Sigmoid colon (tissue), 7 donors: Measurements from ENCODE around the gene CERS6. TPM values are rescaled to one million over a fixed set of nuclear protein-coding genes. Genes with fewer than 3 reads are reported as not detected.

Experiments used
- DNase-seq: peaks from one replicate; pipeline ENCODE4 v3.0.0-alpha.2; 2019
- H3K27ac ChIP-seq, 4 donors: fragments of 200-600 bp; sonication (generic); one replicate each; pipeline ENCODE4 v1.5.1; 2016 to 2019; ENCODE audit warnings: mild to moderate bottlenecking in 1 of 4
- H3K27me3 ChIP-seq, 3 donors: fragments of 200-600 bp; sonication (generic); one replicate each; pipeline ENCODE4 v1.5.1; 2019; ENCODE audit warnings: mild to moderate bottlenecking in 1 of 3
- H3K36me3 ChIP-seq, 4 donors: fragments of 200-600 bp; sonication (generic); one replicate each; pipeline ENCODE4 v1.5.1; 2016 to 2019
- H3K4me1 ChIP-seq, 4 donors: fragments of 200-600 bp; sonication (generic); one replicate each; pipeline ENCODE4 v1.5.1; 2017 to 2019
- H3K4me3 ChIP-seq, 4 donors: fragments of 200-600 bp; sonication (generic); one replicate each; pipeline ENCODE4 v1.5.1; 2017 to 2019; ENCODE audit warnings: mild to moderate bottlenecking in 2 of 4, moderate library complexity in 1 of 4
- H3K9me3 ChIP-seq, 4 donors: fragments of 200-600 bp in 3 of 4; sonication (generic) in 3 of 4; one replicate each; pipeline versions ENCODE4 v1.5.1 to v1.6.1; 2013 to 2019
- EP300 ChIP-seq, 4 donors: sonication (generic); formaldehyde crosslinking; IDR thresholded peaks; one replicate each; pipeline ENCODE4 v1.6.1; 2017; ENCODE audit warnings: antibody characterized with exemption in 4 of 4
- POLR2A ChIP-seq, 2 donors: fragments of 450-650 bp; IDR thresholded peaks; one replicate each; pipeline ENCODE4 v1.6.1; 2016; ENCODE audit warnings: antibody characterized with exemption in 2 of 2, mild to moderate bottlenecking in 2 of 2, moderate library complexity in 2 of 2
- POLR2AphosphoS5 ChIP-seq, 4 donors: sonication (generic); formaldehyde crosslinking; IDR thresholded peaks; one replicate each; pipeline ENCODE4 v1.6.1; 2017; ENCODE audit warnings: antibody characterized with exemption in 4 of 4
- WGBS, 2 donors: extraction: QIAGEN DNeasy Blood & Tissue Kit; methylation state at CpG; one replicate each; pipeline ENCODE4 v1.1.7; 2013; 5-methylcytosine and 5-hydroxymethylcytosine counted together
- intact Hi-C: fragments of 100-400 bp; cut with DNase I; formaldehyde crosslinking; loops from one replicate; pipeline ENCODE4 v1.15.1; 2023
- polyA plus RNA-seq, 3 donors: library from polyadenylated mRNA; stranded (reverse); fragments of 200-250 nt; gene quantifications; one replicate each; pipeline ENCODE4 v1.2.3, GENCODE V29; 2013
- total RNA-seq, 4 donors: library from RNA; depleted of rRNA; stranded (reverse); fragments of >200 nt; gene quantifications; one replicate each; pipeline ENCODE4 v1.1.0, GENCODE V29; 2016
- TF ChIP-seq, protein P1 (sequence below), 4 experiments: fragments of 450-650 bp in 3 of 4; fragments of 200-600 bp in 1 of 4; IDR thresholded peaks; one replicate each; pipeline ENCODE4 v1.5.1; 2016 to 2019; ENCODE audit warnings: antibody characterized with exemption in 4 of 4, mild to moderate bottlenecking in 3 of 4, moderate library complexity in 2 of 4
- donor health status: healthy with polysubstance abuse.
- donor health status: Bipolar disorder and iron deficiency.
- donor health status: healthy.

Gene CERS6
- total and polyA plus RNA-seq, 7 donors = 4.4 to 21.0 (median 11.2) TPM

DNA sequence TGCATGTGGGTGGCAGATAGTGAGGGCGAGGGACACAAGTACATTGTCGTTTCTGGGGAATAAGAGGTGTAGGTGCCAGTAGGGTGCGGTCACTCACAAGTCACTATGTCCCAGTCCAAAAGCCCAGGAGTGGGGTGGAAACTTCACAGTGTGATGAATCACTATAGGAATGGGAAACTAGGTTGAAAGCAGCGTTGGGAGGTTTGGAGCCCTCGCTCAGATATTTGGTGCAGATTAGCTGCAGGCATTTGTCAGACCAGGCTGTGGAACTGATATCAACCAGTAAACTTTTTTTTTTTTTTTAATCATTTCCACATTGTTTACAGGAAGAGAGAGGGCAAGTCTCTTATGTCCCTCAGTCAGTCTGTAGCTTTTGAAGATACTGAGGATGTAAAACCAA is 121.8 kb downstream of the CERS6 start:
- H3K27me3 ChIP-seq = no peaks in the 10 kb centered on the region
- DNase-seq = no peak
- no peak overlapping the region for H3K4me3 ChIP-seq
- H3K36me3 ChIP-seq = no peaks in the 10 kb centered on the region
- intact Hi-C loops = no loop called here
- H3K4me1 ChIP-seq = peaks cover 0 to 2% (median 0%) of the 10 kb centered on the region in 4 donors
- no peaks in the 10 kb centered on the region for H3K9me3 ChIP-seq
- 62 to 86% methylated on average over 5 of the region's 5 CpGs for WGBS, 2 donors
- TF ChIP-seq, protein P1, sequence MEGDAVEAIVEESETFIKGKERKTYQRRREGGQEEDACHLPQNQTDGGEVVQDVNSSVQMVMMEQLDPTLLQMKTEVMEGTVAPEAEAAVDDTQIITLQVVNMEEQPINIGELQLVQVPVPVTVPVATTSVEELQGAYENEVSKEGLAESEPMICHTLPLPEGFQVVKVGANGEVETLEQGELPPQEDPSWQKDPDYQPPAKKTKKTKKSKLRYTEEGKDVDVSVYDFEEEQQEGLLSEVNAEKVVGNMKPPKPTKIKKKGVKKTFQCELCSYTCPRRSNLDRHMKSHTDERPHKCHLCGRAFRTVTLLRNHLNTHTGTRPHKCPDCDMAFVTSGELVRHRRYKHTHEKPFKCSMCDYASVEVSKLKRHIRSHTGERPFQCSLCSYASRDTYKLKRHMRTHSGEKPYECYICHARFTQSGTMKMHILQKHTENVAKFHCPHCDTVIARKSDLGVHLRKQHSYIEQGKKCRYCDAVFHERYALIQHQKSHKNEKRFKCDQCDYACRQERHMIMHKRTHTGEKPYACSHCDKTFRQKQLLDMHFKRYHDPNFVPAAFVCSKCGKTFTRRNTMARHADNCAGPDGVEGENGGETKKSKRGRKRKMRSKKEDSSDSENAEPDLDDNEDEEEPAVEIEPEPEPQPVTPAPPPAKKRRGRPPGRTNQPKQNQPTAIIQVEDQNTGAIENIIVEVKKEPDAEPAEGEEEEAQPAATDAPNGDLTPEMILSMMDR (IDR thresholded peaks at IDR 0.05) = no peak
- TF ChIP-seq POLR2A (IDR thresholded peaks at IDR 0.05) (no peak), POLR2AphosphoS5 (IDR thresholded peaks at IDR 0.05) (no peak), EP300 (IDR thresholded peaks at IDR 0.05) (no peak)
- H3K27ac ChIP-seq = no peak overlapping the region

DNA sequence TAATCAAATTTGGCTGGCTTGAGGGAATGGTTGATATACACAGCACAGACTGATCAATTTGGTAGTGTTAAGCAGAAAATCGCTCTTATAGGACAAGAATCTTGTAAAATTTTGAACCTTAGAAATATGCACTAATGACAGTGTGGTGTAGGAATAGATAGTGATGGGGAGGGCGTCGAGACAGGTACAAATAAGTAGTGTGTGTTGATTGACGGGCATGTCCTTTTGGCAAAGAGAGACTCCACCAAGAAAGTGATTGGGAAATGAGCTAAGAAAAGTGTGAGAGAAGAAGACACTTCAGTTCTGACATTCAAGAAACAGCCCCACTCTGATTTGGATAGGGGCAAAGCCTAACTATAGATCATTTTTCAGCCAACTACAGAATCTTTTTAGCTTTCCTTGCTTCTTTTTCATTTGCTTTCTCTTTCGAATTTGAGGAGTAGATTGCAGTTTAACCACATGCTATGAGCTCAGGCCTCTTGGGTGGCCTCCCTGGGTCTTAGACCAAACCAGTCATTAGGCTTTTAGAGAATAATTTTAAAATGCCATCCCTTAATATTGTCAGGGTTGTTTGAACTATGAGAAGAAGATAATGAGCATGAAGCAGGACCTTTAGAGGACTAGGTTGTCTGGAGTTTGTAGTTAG is 127.1 kb downstream of the CERS6 start:
- Histone ChIP-seq H3K9me3 (no peaks in the 10 kb centered on the region), H3K27ac (peak overlapping the region in 2 of 4 donors; percentile 2 to 7), H3K36me3 (no peaks in the 10 kb centered on the region), H3K4me3 (no peak overlapping the region), H3K4me1 (peaks cover 0 to 17% (median 3%) of the 10 kb centered on the region in 4 donors), H3K27me3 (no peaks in the 10 kb centered on the region)
- TF ChIP-seq POLR2AphosphoS5 (IDR thresholded peaks at IDR 0.05) (no peak), EP300 (IDR thresholded peaks at IDR 0.05) (no peak), POLR2A (IDR thresholded peaks at IDR 0.05) (no peak)
- TF ChIP-seq, protein P1 (IDR thresholded peaks at IDR 0.05) = no peak
- no peak for DNase-seq
- intact Hi-C loops = no loop called here
- WGBS, 2 donors = 66 to 76% methylated on average over 5 of the region's 5 CpGs

GRCh38 chr2:168583710-168584521 is 127.8 kb downstream of the CERS6 start:
- Histone ChIP-seq H3K4me1 (peaks cover 0 to 17% (median 3%) of the 10 kb centered on the region in 4 donors), H3K36me3 (no peaks in the 10 kb centered on the region), H3K9me3 (no peaks in the 10 kb centered on the region), H3K4me3 (no peak overlapping the region), H3K27ac (peak overlapping the region in 2 of 4 donors; percentile 2 to 7), H3K27me3 (no peaks in the 10 kb centered on the region)
- no peak for TF ChIP-seq POLR2AphosphoS5 (IDR thresholded peaks at IDR 0.05)
- TF ChIP-seq, protein P1 (IDR thresholded peaks at IDR 0.05) = no peak
- no peak for TF ChIP-seq EP300 (IDR thresholded peaks at IDR 0.05)
- TF ChIP-seq POLR2A (IDR thresholded peaks at IDR 0.05) = no peak
- no peak for DNase-seq
- WGBS, 2 donors = 36 to 68% methylated on average over 5 of the region's 5 CpGs
- intact Hi-C loops = no loop called here

DNA sequence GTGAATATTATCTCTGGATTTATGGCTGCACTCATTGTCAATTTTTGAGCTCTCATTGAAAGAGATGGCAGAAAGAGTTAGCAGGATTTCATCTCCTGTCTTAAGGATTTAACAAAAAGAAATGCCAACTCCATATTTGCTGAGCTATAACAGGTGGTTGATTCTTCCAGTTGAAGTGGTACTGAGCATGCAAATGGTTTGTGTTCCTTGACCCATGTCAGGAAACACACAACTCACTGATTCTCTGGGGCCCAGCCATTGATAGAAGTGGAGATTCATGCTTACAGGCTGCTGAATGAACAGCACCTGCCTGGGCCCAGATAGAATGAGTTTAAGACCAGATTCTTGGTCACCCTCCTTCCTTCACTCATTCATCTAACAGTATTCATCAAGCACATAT is 128.8 kb downstream of the CERS6 start:
- no peaks in the 10 kb centered on the region for H3K9me3 ChIP-seq
- intact Hi-C loops = no loop called here
- H3K27ac ChIP-seq = no peak overlapping the region
- DNase-seq = no peak
- TF ChIP-seq POLR2AphosphoS5 (IDR thresholded peaks at IDR 0.05) = no peak
- TF ChIP-seq POLR2A (IDR thresholded peaks at IDR 0.05) = no peak
- no peak for TF ChIP-seq EP300 (IDR thresholded peaks at IDR 0.05)
- TF ChIP-seq, protein P1 (IDR thresholded peaks at IDR 0.05) = no peak
- no peaks in the 10 kb centered on the region for H3K27me3 ChIP-seq
- no peak overlapping the region for H3K4me3 ChIP-seq
- no peaks in the 10 kb centered on the region for H3K36me3 ChIP-seq
- peaks cover 0 to 17% (median 3%) of the 10 kb centered on the region in 4 donors for H3K4me1 ChIP-seq
